Endothelial cell of umbilical vein (primary cell): ENCODE results near the gene PTGER2. TPM values are rescaled to one million over a fixed set of nuclear protein-coding genes. Genes with fewer than 3 reads are reported as not detected.

Experiments
- BruUV-seq: library from RNA; stranded (reverse); fragments of 400-500 nt; replicated peaks from 2 replicates; lab custom pipeline; 2021; lab: Mats Ljungman, UMichigan
- CTCF ChIA-PET: fragments of 300-600, 350-600 bp; sonication (Branson Sonifier 250); formaldehyde crosslinking; loops from one replicate; lab custom pipeline; 2021; ENCODE audit warnings: antibody characterized with exemption, inconsistent platforms; lab: Charles Lee
- POLR2A ChIA-PET: fragments of 300-600, 350-600 bp; sonication (Branson Sonifier 250); formaldehyde crosslinking; loops from one replicate; lab custom pipeline; 2021; ENCODE audit warnings: antibody characterized with exemption, inconsistent platforms; lab: Charles Lee
- DNase-seq: peaks from one replicate; pipeline ENCODE4 v3.0.0-alpha.2; 2011; ENCODE audit warnings: low read depth, low spot score
- FAIRE-seq: peaks from 2 replicates; lab custom pipeline; 2011; peaks lifted over from hg19 to GRCh38; lab: Jason Lieb, UNC
- H2AFZ ChIP-seq: 2 replicates; pipeline ENCODE4 v1.6.0; 2012; ENCODE audit warnings: low read depth, low read length, control low read depth, inconsistent platforms
- H3K27ac ChIP-seq: 2 replicates; pipeline ENCODE4 v1.5.1; 2011; ENCODE audit warnings: low read depth, mild to moderate bottlenecking, control low read depth, low read length, moderate library complexity; ENCODE audit not compliant: insufficient read depth
- H3K27me3 ChIP-seq, 2 experiments: 2 replicates each; pipeline versions ENCODE4 v1.6.0 to v1.6.1; 2011; ENCODE audit warnings: low read length in 2 of 2, mixed read lengths in 1 of 2; ENCODE audit not compliant: control insufficient read depth in 2 of 2, insufficient read depth in 2 of 2
- H3K36me3 ChIP-seq, 2 experiments: 2 replicates in 1 of 2; 3 replicates in 1 of 2; pipeline ENCODE4 v1.5.1; 2011; ENCODE audit warnings: low read length in 2 of 2, mild to moderate bottlenecking in 1 of 2, moderate library complexity in 1 of 2; ENCODE audit not compliant: control insufficient read depth in 2 of 2, insufficient read depth in 2 of 2; ENCODE audit errors: extremely low read depth in 1 of 2
- H3K4me1 ChIP-seq: 3 replicates; pipeline ENCODE4 v1.5.1; 2011; ENCODE audit warnings: mild to moderate bottlenecking, low read length; ENCODE audit not compliant: control insufficient read depth, insufficient read depth; ENCODE audit errors: extremely low read depth
- H3K4me2 ChIP-seq: 2 replicates; pipeline ENCODE4 v1.6.1; 2011; ENCODE audit warnings: low read length, control low read depth, mixed read lengths; ENCODE audit not compliant: insufficient read depth
- H3K4me3 ChIP-seq, 3 experiments: fragments of 200-600 bp in 1 of 3; sonication (generic), shearing (Covaris generic) in 1 of 3; replicated peaks in 1 of 3; 2 replicates each; pipeline ENCODE4 v1.5.1; 2011 to 2016; ENCODE audit warnings: control low read depth in 3 of 3, low read length in 3 of 3, mild to moderate bottlenecking in 2 of 3, inconsistent platforms in 1 of 3, low read depth in 1 of 3, moderate library complexity in 1 of 3; ENCODE audit not compliant: insufficient read depth in 1 of 3
- H3K79me2 ChIP-seq: 2 replicates; pipeline ENCODE4 v1.6.0; 2012; ENCODE audit warnings: low read length, inconsistent platforms; ENCODE audit not compliant: control insufficient read depth, insufficient read depth
- H3K9ac ChIP-seq: replicated peaks from 2 replicates; pipeline ENCODE3; 2011; ENCODE audit warnings: low read length, control low read depth; ENCODE audit not compliant: insufficient read depth; ENCODE audit errors: extremely low read depth
- H3K9me1 ChIP-seq: replicated peaks from 3 replicates; pipeline ENCODE4 v1.6.0; 2011; ENCODE audit warnings: mild to moderate bottlenecking, low read length; ENCODE audit not compliant: control insufficient read depth, insufficient read depth; ENCODE audit errors: extremely low read depth
- H3K9me3 ChIP-seq: replicated peaks from 2 replicates; pipeline ENCODE4 v1.5.1; 2012; ENCODE audit warnings: low read length, inconsistent platforms; ENCODE audit not compliant: control insufficient read depth, insufficient read depth
- H4K20me1 ChIP-seq: replicated peaks from 2 replicates; pipeline ENCODE3; 2011; ENCODE audit warnings: mild to moderate bottlenecking, low read length; ENCODE audit not compliant: control insufficient read depth, insufficient read depth; ENCODE audit errors: extremely low read depth
- CTCF ChIP-seq, 2 donors: IDR thresholded peaks; 1 replicate in 1 of 2; 2 replicates in 1 of 2; pipeline ENCODE4 v1.5.1; 2011; ENCODE audit warnings: low read length in 2 of 2, mild to moderate bottlenecking in 2 of 2, moderate library complexity in 2 of 2, control low read depth in 1 of 2, inconsistent platforms in 1 of 2, low read depth in 1 of 2; ENCODE audit not compliant: insufficient read depth in 1 of 2; ENCODE audit errors: extremely low read depth in 1 of 2
- EZH2 ChIP-seq: IDR thresholded peaks from 2 replicates; pipeline ENCODE4 v1.6.1; 2012; ENCODE audit warnings: borderline replicate concordance, low read depth, mild to moderate bottlenecking, moderate library complexity, low read length, inconsistent platforms; ENCODE audit not compliant: severe bottlenecking
- FOS ChIP-seq: IDR thresholded peaks from 2 replicates; pipeline ENCODE4 v1.6.1; 2011; ENCODE audit warnings: mild to moderate bottlenecking, low read length, moderate library complexity, borderline replicate concordance; ENCODE audit not compliant: insufficient read depth
- GATA2 ChIP-seq: IDR thresholded peaks from 2 replicates; pipeline ENCODE4 v1.7.0; 2011; ENCODE audit warnings: low read depth, mild to moderate bottlenecking, moderate library complexity, mixed read lengths, low read length; ENCODE audit not compliant: insufficient read length, insufficient read depth
- JUN ChIP-seq: IDR thresholded peaks from 2 replicates; pipeline ENCODE4 v1.6.1; 2011; ENCODE audit warnings: borderline replicate concordance, low read depth; ENCODE audit not compliant: insufficient read length, insufficient read depth
- MAX ChIP-seq: IDR thresholded peaks from 2 replicates; pipeline ENCODE4 v1.6.1; 2011; ENCODE audit not compliant: insufficient read depth, insufficient read length
- MYC ChIP-seq: IDR thresholded peaks from one replicate; pipeline ENCODE4 v1.6.1; 2011; ENCODE audit warnings: mild to moderate bottlenecking, low read depth, low read length
- POLR2A ChIP-seq: IDR thresholded peaks from 2 replicates; pipeline ENCODE4 v1.6.1; 2012; ENCODE audit warnings: low read depth, mild to moderate bottlenecking, control low read depth, low read length
- POLR2AphosphoS5 ChIP-seq: IDR thresholded peaks from 2 replicates; pipeline ENCODE4 v1.6.1; 2012; ENCODE audit warnings: low read depth, mild to moderate bottlenecking, control low read depth, low read length, moderate library complexity; ENCODE audit not compliant: insufficient read depth
- dilution Hi-C: fragments of 300-500 bp; cut with MboI; formaldehyde crosslinking; loops from one replicate; pipeline ENCODE4 v1.15.0; 2019; ENCODE audit warnings: low sequenced_read_pairs; ENCODE audit not compliant: extremely low pct_ligation_motif_present
- intact Hi-C: fragments of 100-400 bp; cut with micrococcal nuclease; formaldehyde crosslinking; loops from one replicate; pipeline ENCODE4 v1.10.0; 2022
- polyA plus RNA-seq, 4 experiments: library from polyadenylated mRNA; depleted of rRNA in 3 of 4; stranded (reverse) in 3 of 4; unstranded in 1 of 4; fragments of >200 nt; gene quantifications; 2 replicates each; pipeline versions ENCODE4 v1.2.1 to v1.2.3, GENCODE V29; 2011 to 2012; ENCODE audit warnings: missing spikeins in 1 of 4
- total RNA-seq: library from RNA; stranded (reverse); gene quantifications from 2 replicates; pipeline ENCODE4 v1.2.3, GENCODE V29; 2021

The PTGER2 gene
- total and polyA plus RNA-seq, 2 donors (not counting 3 experiments of a cell fraction or from before 2014, with no cell fraction given): not detected

GRCh38 chr14:52366796-52367315 is 52.7 kb downstream of the PTGER2 start:
- ChIA-PET CTCF (no interaction called here), POLR2A (no interaction called here)
- Histone ChIP-seq H3K4me1 (no peaks in the 10 kb centered on the region), H3K27me3 (peaks cover 2 to 7% of the 10 kb centered on the region in 2 experiments), H3K4me2 (no peak overlapping the region), H3K79me2 (no peaks in the 10 kb centered on the region), H3K9me3 (no peaks in the 10 kb centered on the region), H3K27ac (no peak overlapping the region), H3K36me3 (no peaks in the 10 kb centered on the region), H3K4me3 (no peak overlapping the region), H2AFZ (no peak overlapping the region), H3K9ac (no peak overlapping the region), H4K20me1 (no peaks in the 10 kb centered on the region), H3K9me1 (no peaks in the 10 kb centered on the region)
- TF ChIP-seq JUN (no peak), CTCF (IDR thresholded peaks at IDR 0.05; ENCODE audit: extremely low read depth in 1 of 2, insufficient read depth in 1 of 2, low read depth in 1 of 2, low read length in 2 of 2) (no peak), POLR2AphosphoS5 (no peak), EZH2 (no peak), MAX (no peak), GATA2 (no peak), POLR2A (no peak), MYC (no peak), FOS (no peak)
- dilution Hi-C loops (no loop called here), intact Hi-C loops (no loop called here)
- DNase-seq (no peak), FAIRE-seq (no peak)
- no TSS peak for BruUV-seq
